ENCODE results near the gene HPDL.

DNA sequence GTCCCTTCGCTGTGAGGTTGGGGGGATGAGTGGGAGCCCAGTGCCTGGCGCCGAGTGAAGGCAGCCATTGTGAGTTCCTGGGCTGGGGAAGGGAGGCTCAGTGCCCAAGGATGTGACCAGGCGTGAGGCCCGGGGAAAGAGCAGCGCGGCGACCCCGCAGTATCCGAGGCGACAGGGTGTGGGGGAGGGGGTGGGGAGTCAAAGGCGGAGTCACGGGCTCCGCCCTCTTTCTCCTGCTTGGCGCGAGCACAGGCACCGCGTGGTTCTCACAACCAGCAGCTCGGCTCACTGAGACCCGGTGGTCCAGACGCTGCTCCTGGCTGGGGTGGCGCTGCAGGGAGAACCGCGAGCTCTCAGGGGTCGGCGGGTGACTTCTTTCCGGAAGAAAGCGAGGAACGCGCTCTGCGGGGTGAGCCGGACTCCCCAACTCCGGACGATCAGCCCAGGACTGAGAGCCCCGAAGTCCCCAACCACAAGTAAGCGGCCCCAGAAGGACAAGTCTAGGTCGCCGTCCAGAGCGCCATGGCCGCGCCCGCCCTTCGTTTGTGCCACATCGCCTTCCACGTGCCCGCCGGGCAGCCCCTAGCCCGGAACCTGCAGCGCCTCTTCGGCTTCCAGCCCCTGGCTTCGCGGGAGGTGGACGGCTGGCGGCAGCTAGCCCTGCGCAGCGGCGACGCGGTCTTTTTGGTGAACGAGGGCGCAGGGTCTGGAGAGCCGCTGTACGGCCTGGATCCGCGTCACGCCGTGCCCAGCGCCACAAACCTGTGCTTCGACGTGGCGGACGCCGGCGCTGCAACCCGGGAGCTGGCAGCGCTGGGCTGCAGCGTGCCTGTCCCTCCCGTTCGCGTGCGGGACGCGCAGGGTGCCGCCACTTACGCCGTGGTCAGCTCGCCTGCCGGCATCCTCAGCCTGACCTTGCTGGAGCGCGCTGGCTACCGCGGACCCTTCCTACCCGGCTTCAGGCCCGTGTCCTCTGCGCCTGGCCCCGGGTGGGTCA, at the start of gene HPDL:
- no peak for TF ChIP-seq EP300 (IDR thresholded peaks at IDR 0.05)
- TF ChIP-seq, protein P1, sequence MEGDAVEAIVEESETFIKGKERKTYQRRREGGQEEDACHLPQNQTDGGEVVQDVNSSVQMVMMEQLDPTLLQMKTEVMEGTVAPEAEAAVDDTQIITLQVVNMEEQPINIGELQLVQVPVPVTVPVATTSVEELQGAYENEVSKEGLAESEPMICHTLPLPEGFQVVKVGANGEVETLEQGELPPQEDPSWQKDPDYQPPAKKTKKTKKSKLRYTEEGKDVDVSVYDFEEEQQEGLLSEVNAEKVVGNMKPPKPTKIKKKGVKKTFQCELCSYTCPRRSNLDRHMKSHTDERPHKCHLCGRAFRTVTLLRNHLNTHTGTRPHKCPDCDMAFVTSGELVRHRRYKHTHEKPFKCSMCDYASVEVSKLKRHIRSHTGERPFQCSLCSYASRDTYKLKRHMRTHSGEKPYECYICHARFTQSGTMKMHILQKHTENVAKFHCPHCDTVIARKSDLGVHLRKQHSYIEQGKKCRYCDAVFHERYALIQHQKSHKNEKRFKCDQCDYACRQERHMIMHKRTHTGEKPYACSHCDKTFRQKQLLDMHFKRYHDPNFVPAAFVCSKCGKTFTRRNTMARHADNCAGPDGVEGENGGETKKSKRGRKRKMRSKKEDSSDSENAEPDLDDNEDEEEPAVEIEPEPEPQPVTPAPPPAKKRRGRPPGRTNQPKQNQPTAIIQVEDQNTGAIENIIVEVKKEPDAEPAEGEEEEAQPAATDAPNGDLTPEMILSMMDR (IDR thresholded peaks at IDR 0.05), result no peak
- TF ChIP-seq POLR2A (IDR thresholded peaks at IDR 0.05), result no peak
